Suprapubic skin (tissue), 4 donors: ENCODE measurements around the gene RPL7A.

Experiments used
- EP300 ChIP-seq: sonication (generic); formaldehyde crosslinking; IDR thresholded peaks from one replicate; pipeline ENCODE4 v1.6.1; 2017; ENCODE audit warnings: antibody characterized with exemption
- POLR2A ChIP-seq, 2 donors: fragments of 450-650 bp; IDR thresholded peaks; one replicate each; pipeline ENCODE4 v1.6.1; 2017; ENCODE audit warnings: antibody characterized with exemption in 2 of 2, mild to moderate bottlenecking in 2 of 2, moderate library complexity in 2 of 2
- POLR2AphosphoS5 ChIP-seq, 3 donors: sonication (generic); formaldehyde crosslinking; IDR thresholded peaks; one replicate each; pipeline ENCODE4 v1.6.1; 2017; ENCODE audit warnings: antibody characterized with exemption in 3 of 3
- TF ChIP-seq, protein P1 (sequence below), 2 donors: fragments of 200-600 bp in 1 of 2; fragments of 450-650 bp in 1 of 2; sonication (generic) in 1 of 2; IDR thresholded peaks; one replicate each; pipeline ENCODE4 v1.5.1; 2016 to 2019; ENCODE audit warnings: antibody characterized with exemption in 2 of 2, mild to moderate bottlenecking in 1 of 2, moderate library complexity in 1 of 2

- TF ChIP-seq, protein P1, sequence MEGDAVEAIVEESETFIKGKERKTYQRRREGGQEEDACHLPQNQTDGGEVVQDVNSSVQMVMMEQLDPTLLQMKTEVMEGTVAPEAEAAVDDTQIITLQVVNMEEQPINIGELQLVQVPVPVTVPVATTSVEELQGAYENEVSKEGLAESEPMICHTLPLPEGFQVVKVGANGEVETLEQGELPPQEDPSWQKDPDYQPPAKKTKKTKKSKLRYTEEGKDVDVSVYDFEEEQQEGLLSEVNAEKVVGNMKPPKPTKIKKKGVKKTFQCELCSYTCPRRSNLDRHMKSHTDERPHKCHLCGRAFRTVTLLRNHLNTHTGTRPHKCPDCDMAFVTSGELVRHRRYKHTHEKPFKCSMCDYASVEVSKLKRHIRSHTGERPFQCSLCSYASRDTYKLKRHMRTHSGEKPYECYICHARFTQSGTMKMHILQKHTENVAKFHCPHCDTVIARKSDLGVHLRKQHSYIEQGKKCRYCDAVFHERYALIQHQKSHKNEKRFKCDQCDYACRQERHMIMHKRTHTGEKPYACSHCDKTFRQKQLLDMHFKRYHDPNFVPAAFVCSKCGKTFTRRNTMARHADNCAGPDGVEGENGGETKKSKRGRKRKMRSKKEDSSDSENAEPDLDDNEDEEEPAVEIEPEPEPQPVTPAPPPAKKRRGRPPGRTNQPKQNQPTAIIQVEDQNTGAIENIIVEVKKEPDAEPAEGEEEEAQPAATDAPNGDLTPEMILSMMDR (IDR thresholded peaks at IDR 0.05): no peak
- TF ChIP-seq POLR2A (IDR thresholded peaks at IDR 0.05): no peak
- no peak for TF ChIP-seq EP300
- no peak for TF ChIP-seq POLR2AphosphoS5 (IDR thresholded peaks at IDR 0.05)
Measured at GRCh38 chr9:133372144-133372543, 24.1 kb downstream of the RPL7A start.
